GM21723 (cell line): ENCODE results near the gene FGF12.
A peak's percentile ranks its signal among the peaks of the same experiment; 100 is the strongest.

Experiments used
- ATAC-seq: cut with Tn5 transposase; IDR thresholded peaks from one replicate; pipeline ENCODE4 v1.9.1; 2021; ENCODE audit warnings: mild to moderate bottlenecking, moderate library complexity; ENCODE audit not compliant: unreplicated experiment

Gene FGF12

DNA sequence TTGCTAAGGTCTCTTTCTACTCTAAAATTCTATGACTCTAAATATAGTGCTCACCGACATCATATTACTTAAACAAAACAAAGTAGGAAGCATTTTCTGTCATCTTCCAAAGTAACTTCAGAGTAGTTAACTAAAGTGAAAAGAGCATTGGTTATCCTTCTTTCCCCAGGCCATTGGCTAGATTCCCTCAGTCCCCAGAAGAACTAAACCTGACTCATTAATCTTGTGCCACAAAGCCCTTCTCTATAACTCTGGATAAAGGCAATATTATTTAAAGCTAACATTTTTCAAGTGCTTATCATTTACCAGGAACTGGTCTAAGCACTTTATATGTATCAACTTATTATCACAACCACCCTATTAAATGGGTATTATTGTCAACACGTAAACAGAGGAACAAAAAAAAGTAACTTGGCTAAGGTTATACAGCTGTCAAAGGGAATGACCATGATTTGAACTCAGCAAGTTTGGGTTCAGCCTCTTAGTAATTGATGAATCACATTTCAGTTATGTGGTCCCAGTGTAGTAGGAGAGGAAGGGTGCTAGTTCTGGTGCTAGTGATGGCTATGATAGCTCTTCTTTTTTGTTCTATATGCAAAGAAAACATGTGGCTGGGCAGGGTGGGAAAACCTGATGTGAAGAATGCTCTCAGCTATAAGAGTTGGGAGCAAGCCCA lies 304.9 kb downstream of the FGF12 start:
- no peak for ATAC-seq

- no peak for ATAC-seq
Measured at GRCh38 chr3:192419312-192419711, 308.0 kb downstream of the FGF12 start.

DNA sequence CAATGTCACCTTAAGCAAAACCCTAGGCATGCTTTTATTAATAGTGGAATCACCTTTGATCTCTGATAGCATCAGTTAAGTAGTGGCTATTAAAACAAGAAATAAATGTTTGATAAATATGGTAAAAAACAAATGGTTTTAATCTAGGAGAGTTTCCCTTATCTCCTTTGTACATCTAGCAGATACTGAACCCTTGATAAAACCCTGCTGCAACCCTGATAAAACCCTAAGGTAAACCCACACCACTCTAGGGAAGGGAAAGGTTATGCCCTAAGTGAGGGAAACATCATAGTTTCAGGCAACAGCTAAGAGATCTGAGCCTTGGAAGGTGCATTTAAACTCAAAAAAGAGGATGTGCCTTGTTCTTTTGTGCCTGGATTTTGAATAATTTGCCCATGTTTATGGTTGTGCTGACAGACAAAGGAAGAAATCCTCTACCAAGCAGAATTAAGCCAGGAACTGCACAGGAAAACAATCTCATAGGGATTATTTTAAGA lies 309.7 kb downstream of the FGF12 start:
- no peak for ATAC-seq

DNA sequence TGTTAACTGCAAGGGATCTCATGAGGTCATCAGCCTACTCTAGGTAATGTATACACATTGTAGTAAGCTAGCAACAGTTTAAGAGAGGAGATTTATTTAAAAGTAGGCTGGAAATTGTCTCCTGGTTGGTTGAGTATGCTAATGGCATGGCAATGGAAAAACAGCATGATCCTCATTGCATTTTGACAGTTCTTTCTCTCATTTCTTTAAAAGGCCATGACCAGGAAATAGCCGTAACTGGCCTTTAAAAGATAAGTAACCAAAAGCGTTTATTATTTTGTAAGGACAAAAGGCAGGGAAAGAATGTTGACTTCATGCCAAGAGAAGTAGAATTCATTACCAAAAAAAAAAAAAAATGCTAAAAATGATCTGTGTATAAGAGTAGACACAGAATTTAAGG lies 310.3 kb downstream of the FGF12 start:
- no peak for ATAC-seq

- ATAC-seq, result no peak
Measured at GRCh38 chr3:192413461-192413860, 313.9 kb downstream of the FGF12 start.

GRCh38 chr3:192410684-192410960 lies 316.7 kb downstream of the FGF12 start:
- ATAC-seq, result no peak

- ATAC-seq, result no peak
Measured at GRCh38 chr3:192409838-192410683, 317.3 kb downstream of the FGF12 start.

DNA sequence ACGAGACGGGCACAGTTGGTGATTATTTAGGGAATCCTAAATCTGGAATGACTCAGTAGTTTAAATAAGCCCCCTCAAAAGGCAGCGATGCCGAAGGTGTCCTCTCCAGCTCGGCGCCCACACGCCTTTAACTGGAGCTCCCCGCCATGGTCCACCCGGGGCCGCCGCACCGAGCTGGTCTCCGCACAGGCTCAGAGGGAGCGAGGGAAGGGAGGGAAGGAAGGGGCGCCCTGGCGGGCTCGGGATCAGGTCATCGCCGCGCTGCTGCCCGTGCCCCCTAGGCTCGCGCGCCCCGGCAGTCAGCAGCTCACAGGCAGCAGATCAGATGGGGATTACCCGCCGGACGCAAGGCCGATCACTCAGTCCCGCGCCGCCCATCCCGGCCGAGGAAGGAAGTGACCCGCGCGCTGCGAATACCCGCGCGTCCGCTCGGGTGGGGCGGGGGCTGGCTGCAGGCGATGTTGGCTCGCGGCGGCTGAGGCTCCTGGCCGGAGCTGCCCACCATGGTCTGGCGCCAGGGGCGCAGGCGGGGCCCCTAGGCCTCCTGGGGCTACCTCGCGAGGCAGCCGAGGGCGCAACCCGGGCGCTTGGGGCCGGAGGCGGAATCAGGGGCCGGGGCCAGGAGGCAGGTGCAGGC lies 318.0 kb downstream of the FGF12 start:
- ATAC-seq, result peak; percentile 81

DNA sequence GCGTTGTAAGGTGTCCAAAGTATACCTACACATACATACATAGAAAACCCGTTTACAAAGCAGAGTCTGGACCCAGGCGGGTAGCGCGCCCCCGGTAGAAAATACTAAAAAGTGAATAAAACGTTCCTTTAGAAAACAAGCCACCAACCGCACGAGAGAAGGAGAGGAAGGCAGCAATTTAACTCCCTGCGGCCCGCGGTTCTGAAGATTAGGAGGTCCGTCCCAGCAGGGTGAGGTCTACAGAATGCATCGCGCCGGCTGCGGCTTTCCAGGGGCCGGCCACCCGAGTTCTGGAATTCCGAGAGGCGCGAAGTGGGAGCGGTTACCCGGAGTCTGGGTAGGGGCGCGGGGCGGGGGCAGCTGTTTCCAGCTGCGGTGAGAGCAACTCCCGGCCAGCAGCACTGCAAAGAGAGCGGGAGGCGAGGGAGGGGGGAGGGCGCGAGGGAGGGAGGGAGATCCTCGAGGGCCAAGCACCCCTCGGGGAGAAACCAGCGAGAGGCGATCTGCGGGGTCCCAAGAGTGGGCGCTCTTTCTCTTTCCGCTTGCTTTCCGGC lies 318.6 kb downstream of the FGF12 start:
- no peak for ATAC-seq

- no peak for ATAC-seq
Measured at GRCh38 chr3:192408007-192408646, 319.2 kb downstream of the FGF12 start.

GRCh38 chr3:192399767-192400166 lies 327.6 kb downstream of the FGF12 start:
- ATAC-seq, result no peak

DNA sequence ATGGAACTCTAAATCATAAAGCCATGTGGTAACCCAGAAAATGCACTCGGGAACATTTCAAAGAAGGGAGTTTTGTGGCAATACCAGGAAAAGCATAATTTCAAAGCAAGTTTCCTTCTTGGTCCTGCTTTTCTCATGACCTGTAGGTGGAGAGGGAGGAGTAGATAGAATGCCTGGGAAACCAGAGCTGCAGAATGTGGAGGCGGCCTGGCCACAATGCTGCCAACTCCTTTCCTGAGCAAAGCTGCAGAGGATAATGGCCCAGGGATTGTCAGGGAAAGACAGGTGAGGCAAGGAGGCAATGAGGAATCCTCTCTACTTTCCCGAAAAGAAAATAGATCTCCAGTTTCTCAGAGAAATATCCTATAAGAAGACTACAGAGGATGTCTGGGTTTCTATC lies 330.3 kb downstream of the FGF12 start:
- ATAC-seq, result no peak

DNA sequence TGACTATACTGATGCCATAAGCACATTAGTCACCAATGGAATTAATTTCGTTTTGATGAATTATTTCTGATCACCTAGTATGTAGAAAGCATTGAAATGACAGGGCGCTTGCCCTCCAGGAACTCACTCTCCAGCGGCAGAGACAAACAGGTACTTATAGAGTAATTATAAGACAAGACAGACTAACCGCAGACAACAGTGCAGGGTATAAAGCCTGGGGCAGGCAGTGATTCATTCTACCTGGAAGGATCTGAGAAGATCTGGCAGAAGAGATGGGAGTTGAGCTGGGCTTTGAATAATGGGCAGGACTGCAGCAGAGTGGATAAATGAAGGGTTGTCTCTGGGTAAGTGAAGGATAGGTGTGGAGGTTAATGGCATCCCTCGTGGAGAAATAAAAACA lies 331.8 kb downstream of the FGF12 start:
- no peak for ATAC-seq

DNA sequence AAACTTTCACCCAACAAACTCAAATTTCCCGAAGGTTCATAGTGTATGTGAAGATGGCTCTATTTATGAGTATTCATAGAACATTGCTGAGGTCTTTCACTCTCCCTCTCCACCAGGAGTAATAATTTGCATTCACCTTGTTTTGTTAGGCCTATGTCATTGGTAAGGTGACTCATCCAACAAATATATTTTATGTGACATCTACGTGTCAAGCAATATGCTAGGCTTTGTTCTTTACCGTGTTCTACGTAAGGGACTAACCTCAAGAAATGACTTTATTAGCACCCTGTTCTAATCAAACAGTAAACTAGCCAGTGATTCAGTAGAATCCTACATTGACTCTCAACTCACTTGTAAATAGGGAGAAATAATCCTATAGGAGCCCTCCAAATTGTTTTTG lies 334.4 kb downstream of the FGF12 start:
- ATAC-seq, result no peak

DNA sequence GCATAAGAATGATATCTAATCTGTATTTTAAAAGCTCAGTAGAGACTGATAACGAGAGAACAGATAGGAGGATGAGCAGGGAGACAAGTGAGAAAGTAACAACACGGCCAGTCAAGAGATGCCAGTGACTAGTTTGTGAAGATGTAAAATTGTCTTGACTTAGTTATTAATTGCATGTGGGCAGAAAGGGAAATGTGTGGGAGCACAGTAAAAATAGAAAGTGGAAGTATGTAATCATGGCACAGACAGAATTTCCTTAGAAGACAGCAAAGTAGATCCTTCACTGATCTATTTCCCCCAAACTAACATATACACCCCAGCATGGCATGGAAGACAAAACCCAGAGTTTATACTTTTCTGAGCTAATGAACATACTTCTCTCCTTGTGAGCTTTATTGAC lies 344.5 kb downstream of the FGF12 start:
- ATAC-seq, result no peak

GRCh38 chr3:192373586-192373985 lies 353.8 kb downstream of the FGF12 start:
- no peak for ATAC-seq

GRCh38 chr3:192373032-192373431 lies 354.3 kb downstream of the FGF12 start:
- ATAC-seq, result no peak

DNA sequence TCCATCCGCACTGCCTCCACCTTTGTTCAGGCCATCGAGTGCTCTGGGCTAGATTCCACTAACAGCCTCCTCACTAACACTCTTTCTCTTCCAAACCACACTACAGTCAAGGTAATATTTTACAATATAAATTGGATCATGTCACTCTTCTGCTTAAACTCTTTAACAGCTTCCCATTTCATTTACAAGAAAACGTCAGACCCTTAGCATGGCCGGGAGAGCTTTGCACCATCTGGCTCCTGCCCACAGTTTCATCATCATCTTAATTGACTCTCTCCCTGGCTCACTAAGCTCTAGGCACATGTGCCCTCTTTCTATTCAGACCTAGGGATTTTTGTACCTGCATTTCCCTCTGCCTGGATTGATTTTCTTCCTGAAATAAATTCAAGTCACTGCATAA lies 354.7 kb downstream of the FGF12 start:
- ATAC-seq, result no peak

GRCh38 chr3:192371870-192372400 lies 355.4 kb downstream of the FGF12 start:
- ATAC-seq, result no peak

DNA sequence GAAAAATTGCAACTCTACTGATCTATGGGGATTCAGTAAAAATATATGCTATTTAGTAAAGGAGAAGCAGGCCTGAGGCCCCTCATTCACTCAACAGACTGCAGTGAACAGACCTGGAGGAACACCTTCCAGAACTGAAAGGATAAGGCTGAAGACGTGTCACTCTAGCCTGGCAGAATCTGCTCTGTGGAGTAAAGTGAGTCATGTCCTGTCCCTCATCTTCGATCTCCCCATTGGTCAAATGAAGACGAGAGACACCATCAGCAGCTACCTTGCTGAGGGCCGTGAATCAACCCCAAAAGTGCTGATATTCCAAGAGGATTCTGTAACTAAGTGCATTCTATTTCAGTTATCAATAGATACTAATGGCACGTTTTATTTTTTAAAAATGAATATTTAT lies 359.7 kb downstream of the FGF12 start:
- ATAC-seq, result no peak

DNA sequence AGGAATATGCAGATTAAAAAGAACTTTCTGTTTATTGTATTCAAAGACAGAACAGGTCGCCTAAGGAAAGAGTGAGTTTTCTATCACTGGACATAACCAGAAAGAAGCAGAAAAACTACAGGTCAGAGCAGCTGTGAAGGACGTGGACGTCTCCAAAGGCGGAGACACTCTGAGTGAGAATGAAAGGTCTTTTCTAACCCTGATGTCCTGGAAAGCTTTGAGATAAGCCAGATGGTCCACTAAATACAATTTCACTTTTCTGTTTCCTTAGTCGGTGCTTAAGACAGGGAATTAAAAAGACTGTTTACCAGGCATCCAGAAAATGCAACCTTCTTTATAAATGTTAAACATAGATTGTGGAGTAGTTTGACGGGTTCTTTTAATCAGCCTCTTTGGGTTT lies 360.4 kb downstream of the FGF12 start:
- ATAC-seq, result no peak
